ENCODE results near the gene OR6S1.

The OR6S1 gene, protein sequence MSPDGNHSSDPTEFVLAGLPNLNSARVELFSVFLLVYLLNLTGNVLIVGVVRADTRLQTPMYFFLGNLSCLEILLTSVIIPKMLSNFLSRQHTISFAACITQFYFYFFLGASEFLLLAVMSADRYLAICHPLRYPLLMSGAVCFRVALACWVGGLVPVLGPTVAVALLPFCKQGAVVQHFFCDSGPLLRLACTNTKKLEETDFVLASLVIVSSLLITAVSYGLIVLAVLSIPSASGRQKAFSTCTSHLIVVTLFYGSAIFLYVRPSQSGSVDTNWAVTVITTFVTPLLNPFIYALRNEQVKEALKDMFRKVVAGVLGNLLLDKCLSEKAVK

GRCh38 chr14:20641591-20641990 is at the start of gene OR6S1:
Gene OR6S1, minus strand, starts transcription at chr14:20641691. Its CDS starts 0 bp downstream, at chr14:20641691.
- DNase-seq, result no peak

DNA sequence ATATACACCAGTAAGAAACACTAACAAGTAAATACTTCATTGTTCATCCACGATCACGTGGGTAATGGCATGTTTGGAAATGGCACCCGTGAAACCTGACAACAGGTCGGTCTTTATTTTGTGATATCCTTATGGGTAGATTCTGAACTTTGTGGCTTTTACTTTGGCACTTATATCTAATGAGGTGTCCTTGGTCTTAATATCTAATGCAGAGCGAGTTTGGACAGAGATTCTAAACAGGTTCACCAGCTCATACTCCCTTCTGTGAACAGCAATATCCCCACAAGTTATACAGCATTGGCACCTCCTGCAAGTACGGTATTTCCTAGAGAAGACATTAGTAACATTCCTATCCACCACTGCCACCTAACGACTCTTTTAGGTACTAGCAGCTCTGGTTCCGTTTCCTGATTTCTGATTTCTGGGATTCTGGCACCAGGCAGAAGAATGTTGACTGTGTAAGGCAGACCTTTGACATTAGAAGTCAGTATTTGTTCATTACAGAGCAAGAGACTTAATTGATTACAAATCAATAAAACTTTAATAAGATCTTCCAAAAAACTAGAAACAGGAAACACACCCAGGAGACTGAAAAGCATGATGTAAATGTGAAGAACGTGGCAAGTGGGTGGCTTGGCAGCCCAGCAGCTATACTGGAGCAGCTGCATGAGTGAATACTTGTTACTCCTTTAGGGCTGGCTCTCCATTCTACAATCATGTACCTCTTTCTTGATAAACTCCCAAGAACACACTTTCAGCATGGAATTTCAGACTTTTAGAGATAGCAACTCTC is 49.6 kb upstream of the OR6S1 start:
- DNase-seq, result peak; percentile 10

GRCh38 chr14:20688167-20688839 is 46.8 kb upstream of the OR6S1 start, which contains the start of gene ANG:
Gene ANG, plus strand, starts transcription at chr14:20688764. Its CDS starts 4,801 bp downstream, at chr14:20693565.
- no peak for DNase-seq

GRCh38 chr14:20687362-20688166 is 46.1 kb upstream of the OR6S1 start:
- no peak for DNase-seq

- no peak for DNase-seq
Observed at GRCh38 chr14:20686386-20687143, 45.1 kb upstream of the OR6S1 start.

DNA sequence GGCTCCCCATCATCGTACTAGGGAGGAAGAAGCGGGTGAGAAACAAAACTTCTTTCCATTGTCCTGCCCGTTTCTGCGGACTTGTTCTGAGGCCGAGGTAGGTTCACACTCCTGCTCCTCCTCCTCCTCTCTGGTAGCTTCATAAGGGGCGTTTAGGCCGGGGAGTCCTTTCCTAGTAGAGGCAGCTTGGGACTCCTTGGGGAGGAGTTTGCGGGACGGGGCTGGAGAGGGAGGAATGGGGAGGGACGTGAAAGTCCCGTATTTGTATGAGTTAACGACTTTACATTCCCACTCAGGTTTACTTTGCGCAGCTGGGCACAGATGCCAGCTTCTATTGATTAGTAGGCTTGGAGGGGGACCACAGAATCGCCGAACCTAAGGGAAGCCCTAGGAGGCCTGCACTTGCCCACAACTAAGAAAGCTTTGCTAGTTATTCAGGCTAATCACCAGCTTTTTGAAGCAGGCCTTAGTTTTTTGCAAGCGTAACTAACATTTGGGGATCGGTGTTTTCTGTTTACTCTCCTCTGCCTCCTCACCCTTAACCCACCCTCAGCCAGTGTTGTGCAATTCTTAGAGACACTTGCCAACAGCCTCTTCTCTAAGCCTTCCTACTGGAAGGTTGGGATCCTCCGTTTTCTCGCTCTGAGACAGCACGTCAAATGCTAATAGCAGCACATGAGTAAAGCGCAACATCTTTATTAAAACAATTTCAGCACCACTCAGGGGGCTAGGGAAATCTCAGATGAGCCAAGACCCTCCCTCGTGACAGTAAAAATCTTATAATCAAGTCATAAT is 43.4 kb upstream of the OR6S1 start:
- DNase-seq, result no peak

- DNase-seq, result peak; percentile 79
Observed at GRCh38 chr14:20683891-20684661, 42.6 kb upstream of the OR6S1 start, which contains the start of gene RNASE4. Gene RNASE4, plus strand, starts transcription at chr14:20684560. Its CDS starts 14,812 bp downstream, at chr14:20699372.

DNA sequence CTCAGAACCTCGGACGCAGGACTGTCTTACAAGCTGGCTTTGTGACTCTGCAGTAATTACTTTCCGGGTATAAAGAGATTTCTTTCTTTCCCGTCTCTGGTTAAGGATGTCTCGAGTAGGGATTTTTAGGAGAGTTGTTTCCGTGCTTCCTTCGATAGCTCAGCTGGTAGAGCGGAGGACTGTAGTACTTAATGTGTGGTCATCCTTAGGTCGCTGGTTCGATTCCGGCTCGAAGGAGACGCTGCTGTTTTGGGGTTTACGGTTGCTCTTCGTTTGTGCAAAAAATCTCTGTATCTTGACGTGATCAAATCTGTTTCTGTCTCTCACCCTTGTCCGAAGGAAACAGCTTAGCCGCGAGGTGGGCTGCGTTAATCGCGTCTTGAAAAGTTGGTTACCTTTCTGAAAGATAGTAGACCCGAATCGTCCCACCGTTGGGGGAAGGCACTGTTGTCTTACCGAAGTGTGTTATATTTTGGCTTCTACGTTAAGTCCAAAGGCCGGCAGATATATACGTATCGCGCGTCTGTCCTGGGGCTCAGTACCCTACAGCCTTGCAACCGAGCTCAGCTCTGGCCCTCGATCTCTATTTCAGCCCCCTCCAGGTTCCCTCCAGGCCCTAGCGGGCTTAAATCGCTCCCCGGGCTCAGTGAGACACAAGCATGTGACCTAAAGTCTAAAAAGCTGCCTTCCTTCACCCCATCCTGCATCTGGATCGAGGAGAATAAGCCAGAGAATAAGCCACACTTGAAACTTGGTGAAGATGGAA is 41.8 kb upstream of the OR6S1 start:
- DNase-seq, result peak; percentile 79

- peak; percentile 70 for DNase-seq
Observed at GRCh38 chr14:20682435-20683124, 41.1 kb upstream of the OR6S1 start.

- DNase-seq, result no peak
Observed at GRCh38 chr14:20682127-20682434, 40.6 kb upstream of the OR6S1 start.

GRCh38 chr14:20681348-20682126 is 40.0 kb upstream of the OR6S1 start:
- DNase-seq, result peak; percentile 83

GRCh38 chr14:20680843-20681347 is 39.4 kb upstream of the OR6S1 start:
- peak; percentile 23 for DNase-seq

DNA sequence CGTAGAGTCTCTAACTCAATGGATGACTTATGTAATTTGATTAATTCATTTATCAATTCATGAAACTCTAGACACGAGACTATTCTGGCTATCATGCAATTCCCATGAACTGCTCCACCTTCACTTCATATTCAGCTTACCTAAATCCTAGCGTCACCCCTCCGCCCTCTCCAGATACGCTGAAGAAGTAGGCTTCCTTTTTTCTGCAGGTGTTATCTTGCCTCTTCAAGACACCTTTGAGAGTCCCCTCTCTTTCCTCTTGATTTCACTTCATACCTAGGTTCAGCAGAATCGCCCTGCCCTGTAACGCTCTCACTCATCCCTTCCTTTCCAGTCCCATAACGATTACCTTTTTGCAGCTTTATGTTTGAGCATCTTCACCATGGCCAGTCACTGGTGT is 38.9 kb upstream of the OR6S1 start:
- no peak for DNase-seq

GRCh38 chr14:20679907-20680306 is 38.4 kb upstream of the OR6S1 start:
- DNase-seq, result no peak

GRCh38 chr14:20676072-20676471 is 34.6 kb upstream of the OR6S1 start:
- DNase-seq, result no peak

DNA sequence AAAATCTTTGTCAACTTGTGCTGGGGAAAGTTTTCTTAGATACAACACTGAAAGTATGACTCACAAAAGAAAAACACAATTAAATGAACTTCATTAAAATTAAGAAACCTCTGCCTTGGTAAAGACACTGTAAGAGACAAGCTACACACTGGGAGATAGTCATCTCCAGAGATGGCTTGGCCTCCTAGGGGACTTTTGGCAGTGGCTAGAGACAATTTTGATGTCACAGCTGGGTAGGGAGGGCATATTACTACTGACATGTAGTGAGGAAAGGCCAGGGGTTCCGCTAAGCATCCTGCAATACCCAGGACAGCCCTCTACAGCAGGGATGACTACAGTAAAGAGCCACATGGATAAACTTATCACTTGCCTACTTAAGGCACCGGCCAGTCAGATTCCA is 34.2 kb upstream of the OR6S1 start:
- no peak for DNase-seq

DNA sequence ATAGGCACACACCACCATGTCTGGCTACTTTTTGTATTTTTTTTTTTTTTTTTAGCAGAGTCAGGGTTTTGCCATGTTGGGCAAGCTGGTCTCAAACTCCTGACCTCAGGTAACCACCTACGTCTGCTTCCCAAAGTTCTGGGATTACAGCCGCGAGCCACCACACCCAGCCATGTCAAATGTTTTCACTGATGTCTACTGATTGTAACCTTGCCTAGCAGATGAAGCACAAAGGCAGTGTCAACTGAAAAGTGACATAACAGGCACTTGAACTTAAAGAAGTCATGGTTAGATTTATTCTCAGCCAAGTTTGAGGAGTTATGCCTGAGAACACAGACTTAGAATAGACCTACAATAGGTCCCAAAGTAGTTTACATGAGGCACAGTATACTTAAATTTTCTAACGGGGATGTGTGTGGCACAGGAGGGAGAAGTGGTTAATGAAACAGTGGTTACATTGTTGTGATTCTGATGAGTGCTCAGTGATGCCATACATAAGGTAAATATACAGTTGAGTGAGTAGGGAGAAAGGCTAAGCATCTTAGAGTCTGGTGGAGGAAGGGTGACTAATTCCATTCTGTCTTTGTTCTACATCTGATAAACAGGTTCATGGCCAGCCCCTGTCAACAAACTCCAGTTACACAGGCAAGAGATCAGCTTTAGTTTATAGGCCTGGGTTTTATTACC is 30.2 kb upstream of the OR6S1 start:
- DNase-seq, result no peak

Data from stimulated activated CD4-positive, alpha-beta T cell treated with anti-CD3 and anti-CD28 coated beads, Interleukin-12 subunit alpha, Interleukin-12 subunit beta, amount 100 ng/mL, for 4 hours (primary cell).